ENCODE data around the gene CRACR2A.

DNA sequence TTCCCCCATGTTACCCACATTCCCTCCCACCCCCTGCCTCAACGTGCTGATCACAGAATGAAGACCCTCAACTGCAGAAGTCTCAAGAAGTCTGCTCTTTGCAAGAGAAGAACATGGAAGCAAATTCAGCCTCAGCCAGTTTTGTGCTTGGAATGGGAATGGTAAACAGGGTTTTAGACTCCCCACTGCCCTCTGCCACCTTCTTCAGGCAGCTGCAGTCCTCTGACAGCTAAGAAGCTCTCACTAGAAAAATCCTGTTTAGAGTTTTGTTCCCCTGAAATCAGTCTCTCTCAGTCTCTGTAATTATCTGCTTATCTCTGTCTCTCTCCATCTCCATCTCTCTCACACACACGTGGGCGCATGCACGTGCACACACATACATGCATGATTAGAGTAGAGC lies 85.4 kb downstream of the CRACR2A start:
- TF ChIP-seq, protein P1, sequence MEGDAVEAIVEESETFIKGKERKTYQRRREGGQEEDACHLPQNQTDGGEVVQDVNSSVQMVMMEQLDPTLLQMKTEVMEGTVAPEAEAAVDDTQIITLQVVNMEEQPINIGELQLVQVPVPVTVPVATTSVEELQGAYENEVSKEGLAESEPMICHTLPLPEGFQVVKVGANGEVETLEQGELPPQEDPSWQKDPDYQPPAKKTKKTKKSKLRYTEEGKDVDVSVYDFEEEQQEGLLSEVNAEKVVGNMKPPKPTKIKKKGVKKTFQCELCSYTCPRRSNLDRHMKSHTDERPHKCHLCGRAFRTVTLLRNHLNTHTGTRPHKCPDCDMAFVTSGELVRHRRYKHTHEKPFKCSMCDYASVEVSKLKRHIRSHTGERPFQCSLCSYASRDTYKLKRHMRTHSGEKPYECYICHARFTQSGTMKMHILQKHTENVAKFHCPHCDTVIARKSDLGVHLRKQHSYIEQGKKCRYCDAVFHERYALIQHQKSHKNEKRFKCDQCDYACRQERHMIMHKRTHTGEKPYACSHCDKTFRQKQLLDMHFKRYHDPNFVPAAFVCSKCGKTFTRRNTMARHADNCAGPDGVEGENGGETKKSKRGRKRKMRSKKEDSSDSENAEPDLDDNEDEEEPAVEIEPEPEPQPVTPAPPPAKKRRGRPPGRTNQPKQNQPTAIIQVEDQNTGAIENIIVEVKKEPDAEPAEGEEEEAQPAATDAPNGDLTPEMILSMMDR (IDR thresholded peaks at IDR 0.05; ENCODE audit: low read depth, low read length): no peak
- TF ChIP-seq POLR2A (IDR thresholded peaks at IDR 0.05; ENCODE audit: extremely low read depth, insufficient read length) (no peak), MYC (IDR thresholded peaks at IDR 0.05; ENCODE audit: low read depth, low read length) (no peak)
- TF ChIP-seq, protein P2, sequence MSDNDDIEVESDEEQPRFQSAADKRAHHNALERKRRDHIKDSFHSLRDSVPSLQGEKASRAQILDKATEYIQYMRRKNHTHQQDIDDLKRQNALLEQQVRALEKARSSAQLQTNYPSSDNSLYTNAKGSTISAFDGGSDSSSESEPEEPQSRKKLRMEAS (IDR thresholded peaks at IDR 0.05; ENCODE audit: low read depth, low read length): no peak

All from NB4 (cell line).